Myocyte (in vitro differentiated cells): ENCODE results near the gene EPB41L4B. TPM values are rescaled to one million over a fixed set of nuclear protein-coding genes. Genes with fewer than 3 reads are reported as not detected.

Experiments used
- DNase-seq: peaks from one replicate; pipeline ENCODE4 v3.0.0-alpha.2; 2012; ENCODE audit warnings: low read depth
- total RNA-seq: library from RNA; depleted of rRNA; stranded (reverse); fragments of >200 nt; gene quantifications from 2 replicates; pipeline ENCODE4 v1.2.3, GENCODE V29; 2014

Gene EPB41L4B
- total RNA-seq, 1 donor from 2014 or later = 0.70 TPM

- DNase-seq = no peak
Measured at GRCh38 chr9:109321727-109322126, 868 bp upstream of the EPB41L4B start.

GRCh38 chr9:109320331-109320741 is 523 bp downstream of the EPB41L4B start:
- DNase-seq = no peak

GRCh38 chr9:109319626-109320241 is 1.1 kb downstream of the EPB41L4B start:
- no peak for DNase-seq

GRCh38 chr9:109319017-109319625 is 1.7 kb downstream of the EPB41L4B start:
- DNase-seq = no peak

- DNase-seq = no peak
Measured at GRCh38 chr9:109317979-109318741, 2.7 kb downstream of the EPB41L4B start.

GRCh38 chr9:109317311-109317978 is 3.4 kb downstream of the EPB41L4B start:
- DNase-seq = no peak

GRCh38 chr9:109316207-109316640 is 4.6 kb downstream of the EPB41L4B start:
- DNase-seq = peak; percentile 93

- no peak for DNase-seq
Measured at GRCh38 chr9:109315480-109316206, 5.2 kb downstream of the EPB41L4B start.

GRCh38 chr9:109314011-109314531 is 6.8 kb downstream of the EPB41L4B start:
- DNase-seq = peak; percentile 15

GRCh38 chr9:109313351-109313750 is 7.5 kb downstream of the EPB41L4B start:
- peak; percentile 20 for DNase-seq

- DNase-seq = no peak
Measured at GRCh38 chr9:109312783-109313182, 8.1 kb downstream of the EPB41L4B start.

- no peak for DNase-seq
Measured at GRCh38 chr9:109311731-109312130, 9.1 kb downstream of the EPB41L4B start.

- peak; percentile 69 for DNase-seq
Measured at GRCh38 chr9:109311286-109311685, 9.6 kb downstream of the EPB41L4B start.

- DNase-seq = no peak
Measured at GRCh38 chr9:109310486-109310901, 10.4 kb downstream of the EPB41L4B start.

GRCh38 chr9:109309282-109309681 is 11.6 kb downstream of the EPB41L4B start:
- no peak for DNase-seq

- DNase-seq = peak; percentile 76
Measured at GRCh38 chr9:109307380-109308240, 13.2 kb downstream of the EPB41L4B start.

- no peak for DNase-seq
Measured at GRCh38 chr9:109305801-109306200, 15.1 kb downstream of the EPB41L4B start.

- DNase-seq = no peak
Measured at GRCh38 chr9:109304347-109304746, 16.5 kb downstream of the EPB41L4B start.

- no peak for DNase-seq
Measured at GRCh38 chr9:109303900-109304299, 17.0 kb downstream of the EPB41L4B start.

- DNase-seq = no peak
Measured at GRCh38 chr9:109302606-109303005, 18.3 kb downstream of the EPB41L4B start.
